Karpas-422 (cell line): ENCODE measurements around the gene FABP6. TPM values are rescaled to one million over a fixed set of nuclear protein-coding genes. Genes with fewer than 3 reads are reported as not detected.

Source experiments
- DNase-seq: peaks from one replicate; pipeline ENCODE4 v3.0.0-alpha.2; 2015
- H2AFZ ChIP-seq: fragments of 200-600 bp; sonication (generic); 2 replicates; pipeline ENCODE4 v1.6.1; 2014; ENCODE audit warnings: antibody characterized with exemption, low read length, mixed read lengths
- H3K27ac ChIP-seq: fragments of 200-600 bp; sonication (generic); 2 replicates; pipeline ENCODE4 v1.5.1; 2014; ENCODE audit warnings: mild to moderate bottlenecking, low read length, moderate library complexity
- H3K27me3 ChIP-seq: fragments of 200-600 bp; sonication (generic); 2 replicates; pipeline ENCODE4 v1.6.1; 2014; ENCODE audit warnings: low read length, mixed read lengths
- H3K36me3 ChIP-seq: fragments of 200-600 bp; sonication (generic); 2 replicates; pipeline ENCODE4 v1.6.1; 2014; ENCODE audit warnings: low read length, mixed read lengths; ENCODE audit not compliant: insufficient read depth
- H3K4me1 ChIP-seq: fragments of 200-600 bp; sonication (generic); 2 replicates; pipeline ENCODE4 v1.6.1; 2014; ENCODE audit warnings: mild to moderate bottlenecking, low read length, mixed read lengths
- H3K4me2 ChIP-seq: fragments of 200-600 bp; sonication (generic); 2 replicates; pipeline ENCODE4 v1.6.1; 2014; ENCODE audit warnings: low read length, low read depth, mild to moderate bottlenecking; ENCODE audit not compliant: poor library complexity, severe bottlenecking
- H3K4me3 ChIP-seq: fragments of 200-600 bp; sonication (generic); 2 replicates; pipeline ENCODE4 v1.5.1; 2014; ENCODE audit warnings: mild to moderate bottlenecking, antibody characterized with exemption, low read length, mixed read lengths
- H3K79me2 ChIP-seq: fragments of 200-600 bp; sonication (generic); 2 replicates; pipeline ENCODE4 v1.6.1; 2014; ENCODE audit warnings: mild to moderate bottlenecking, low read length, mixed read lengths
- H3K9ac ChIP-seq: fragments of 200-600 bp; sonication (generic); 2 replicates; pipeline ENCODE4 v1.6.0; 2014; ENCODE audit warnings: low read length
- H3K9me2 ChIP-seq: fragments of 200-600 bp; sonication (generic), shearing (Covaris generic); replicated peaks from 2 replicates; pipeline ENCODE4 v1.6.0; 2014; ENCODE audit warnings: mild to moderate bottlenecking, low read length, moderate library complexity; ENCODE audit not compliant: insufficient read depth
- H3K9me3 ChIP-seq: fragments of 300-700, 200-600 bp; sonication (generic); 2 replicates; pipeline ENCODE4 v1.6.1; 2014; ENCODE audit warnings: low read length, mixed read lengths
- H4K20me1 ChIP-seq: fragments of 200-600 bp; sonication (generic); 2 replicates; pipeline ENCODE4 v1.6.1; 2014; ENCODE audit warnings: mild to moderate bottlenecking, antibody characterized with exemption, low read length, low read depth; ENCODE audit not compliant: insufficient read depth
- total RNA-seq: library from RNA; depleted of rRNA; stranded (reverse); fragments of >200 nt; shearing (Covaris generic); gene quantifications from 2 replicates; pipeline ENCODE4 v1.2.3, GENCODE V29; 2014; ENCODE audit warnings: low replicate concordance

FABP6 gene
- total RNA-seq, 1 experiment from 2014 or later = 0.97 TPM

- DNase-seq = no peak
- Histone ChIP-seq H3K9me2 (no peaks in the 10 kb centered on the region), H3K79me2 (no peaks in the 10 kb centered on the region), H4K20me1 (no peaks in the 10 kb centered on the region), H3K9me3 (no peaks in the 10 kb centered on the region), H3K36me3 (no peaks in the 10 kb centered on the region), H3K27ac (no peak overlapping the region), H2AFZ (no peak overlapping the region), H3K4me1 (no peaks in the 10 kb centered on the region), H3K4me2 (no peak overlapping the region), H3K4me3 (no peak overlapping the region), H3K9ac (no peak overlapping the region), H3K27me3 (no peaks in the 10 kb centered on the region)
Measured at GRCh38 chr5:160250226-160250625, 20.9 kb downstream of the FABP6 start.

GRCh38 chr5:160250826-160251225 lies 21.5 kb downstream of the FABP6 start:
- Histone ChIP-seq H3K9me3 (no peaks in the 10 kb centered on the region), H3K4me3 (no peak overlapping the region), H3K27ac (no peak overlapping the region), H4K20me1 (no peaks in the 10 kb centered on the region), H3K9ac (no peak overlapping the region), H3K9me2 (no peaks in the 10 kb centered on the region), H3K79me2 (no peaks in the 10 kb centered on the region), H3K36me3 (no peaks in the 10 kb centered on the region), H3K4me2 (no peak overlapping the region), H3K27me3 (no peaks in the 10 kb centered on the region), H3K4me1 (no peaks in the 10 kb centered on the region), H2AFZ (no peak overlapping the region)
- no peak for DNase-seq

GRCh38 chr5:160251406-160252155 lies 22.3 kb downstream of the FABP6 start:
- H3K9ac ChIP-seq = no peak overlapping the region
- no peak overlapping the region for H2AFZ ChIP-seq
- no peak overlapping the region for H3K27ac ChIP-seq
- no peak for DNase-seq
- H3K4me3 ChIP-seq = no peak overlapping the region
- H3K4me1 ChIP-seq = no peaks in the 10 kb centered on the region
- no peaks in the 10 kb centered on the region for H3K27me3 ChIP-seq
- H3K79me2 ChIP-seq = no peaks in the 10 kb centered on the region
- no peak overlapping the region for H3K4me2 ChIP-seq
- H3K9me3 ChIP-seq = no peaks in the 10 kb centered on the region
- H3K36me3 ChIP-seq = no peaks in the 10 kb centered on the region
- H4K20me1 ChIP-seq = no peaks in the 10 kb centered on the region
- H3K9me2 ChIP-seq = no peaks in the 10 kb centered on the region

- Histone ChIP-seq H3K36me3 (no peaks in the 10 kb centered on the region), H3K9me2 (no peaks in the 10 kb centered on the region)
Measured at GRCh38 chr5:160252916-160253315, 23.6 kb downstream of the FABP6 start.

GRCh38 chr5:160253441-160253840 lies 24.1 kb downstream of the FABP6 start:
- no peaks in the 10 kb centered on the region for H3K4me1 ChIP-seq
- H2AFZ ChIP-seq = no peak overlapping the region
- H3K4me3 ChIP-seq = no peak overlapping the region
- H4K20me1 ChIP-seq = no peaks in the 10 kb centered on the region
- no peaks in the 10 kb centered on the region for H3K9me3 ChIP-seq
- H3K36me3 ChIP-seq = no peaks in the 10 kb centered on the region
- H3K9me2 ChIP-seq = no peaks in the 10 kb centered on the region
- H3K27me3 ChIP-seq = no peaks in the 10 kb centered on the region
- H3K9ac ChIP-seq = no peak overlapping the region
- no peak overlapping the region for H3K27ac ChIP-seq
- no peak overlapping the region for H3K4me2 ChIP-seq
- DNase-seq = no peak
- no peaks in the 10 kb centered on the region for H3K79me2 ChIP-seq

More at GRCh38 chr5:160252916-160253315, 23.6 kb downstream of the FABP6 start:
- no peak for DNase-seq
- no peaks in the 10 kb centered on the region for H3K79me2 ChIP-seq
- no peak overlapping the region for H3K4me2 ChIP-seq
- no peak overlapping the region for H3K27ac ChIP-seq
- no peak overlapping the region for H3K4me3 ChIP-seq
- no peaks in the 10 kb centered on the region for H3K9me3 ChIP-seq
- H3K4me1 ChIP-seq = no peaks in the 10 kb centered on the region
- no peak overlapping the region for H3K9ac ChIP-seq
- H3K27me3 ChIP-seq = no peaks in the 10 kb centered on the region
- H2AFZ ChIP-seq = no peak overlapping the region
- no peaks in the 10 kb centered on the region for H4K20me1 ChIP-seq

GRCh38 chr5:160254706-160255105 lies 25.4 kb downstream of the FABP6 start:
- DNase-seq = no peak
- Histone ChIP-seq H3K9ac (no peak overlapping the region), H3K9me3 (no peaks in the 10 kb centered on the region), H3K27me3 (no peaks in the 10 kb centered on the region), H3K4me2 (no peak overlapping the region), H3K4me1 (no peaks in the 10 kb centered on the region), H3K9me2 (no peaks in the 10 kb centered on the region), H2AFZ (no peak overlapping the region), H3K4me3 (no peak overlapping the region), H3K36me3 (no peaks in the 10 kb centered on the region), H3K79me2 (no peaks in the 10 kb centered on the region), H4K20me1 (no peaks in the 10 kb centered on the region), H3K27ac (no peak overlapping the region)

GRCh38 chr5:160259341-160259740 lies 30.0 kb downstream of the FABP6 start:
- Histone ChIP-seq H3K27me3 (no peaks in the 10 kb centered on the region), H3K36me3 (no peaks in the 10 kb centered on the region), H3K9ac (no peak overlapping the region), H2AFZ (no peak overlapping the region), H3K9me3 (no peaks in the 10 kb centered on the region), H3K4me3 (no peak overlapping the region), H3K4me2 (no peak overlapping the region), H4K20me1 (no peaks in the 10 kb centered on the region), H3K79me2 (no peaks in the 10 kb centered on the region), H3K4me1 (no peaks in the 10 kb centered on the region), H3K9me2 (no peaks in the 10 kb centered on the region), H3K27ac (no peak overlapping the region)
- DNase-seq = no peak

- Histone ChIP-seq H3K36me3 (no peaks in the 10 kb centered on the region), H3K27ac (no peak overlapping the region), H3K4me2 (no peak overlapping the region), H3K79me2 (no peaks in the 10 kb centered on the region), H3K27me3 (no peaks in the 10 kb centered on the region), H3K9me2 (no peaks in the 10 kb centered on the region), H4K20me1 (no peaks in the 10 kb centered on the region), H3K4me3 (no peak overlapping the region), H3K9ac (no peak overlapping the region), H2AFZ (no peak overlapping the region), H3K9me3 (no peaks in the 10 kb centered on the region), H3K4me1 (no peaks in the 10 kb centered on the region)
- no peak for DNase-seq
Measured at GRCh38 chr5:160260006-160260775, 30.9 kb downstream of the FABP6 start.
